GM15510 (cell line): ENCODE data around the gene ING4.

Experiments
- POLR2A ChIP-seq: IDR thresholded peaks from 3 replicates; pipeline ENCODE4 v1.6.1; 2011; ENCODE audit warnings: borderline replicate concordance; ENCODE audit not compliant: insufficient read length; ENCODE audit errors: extremely low read depth

The ING4 gene

GRCh38 chr12:6662906-6663742 lies at the start of gene ING4:
TSS of gene ING4 (minus strand) at chr12:6663119. CDS start at chr12:6663101, 18 bp downstream.
- TF ChIP-seq POLR2A = peak; percentile 49

DNA sequence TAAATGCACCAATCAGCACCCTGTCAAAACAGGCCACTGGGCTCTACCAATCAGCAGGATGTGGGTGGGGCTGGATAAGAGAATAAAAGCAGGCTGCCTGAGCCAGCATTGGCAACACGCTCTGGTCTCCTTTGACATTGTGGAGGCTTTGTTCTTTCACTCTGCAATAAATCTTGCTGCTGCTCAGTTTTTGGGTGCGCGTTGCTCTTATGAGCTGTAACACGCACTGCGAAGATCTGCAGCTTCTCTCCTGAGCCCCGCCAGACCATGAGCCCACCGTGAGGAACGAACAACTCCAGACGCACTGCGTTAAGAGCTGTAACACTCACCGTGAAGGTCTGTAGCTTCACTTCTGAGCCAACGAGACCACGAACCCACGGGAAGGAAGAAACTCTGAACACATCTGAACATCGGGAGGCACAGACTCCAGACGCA lies 46.1 kb upstream of the ING4 start:
- TF ChIP-seq POLR2A = no peak

- no peak for TF ChIP-seq POLR2A
Observed at GRCh38 chr12:6703631-6704030, 40.7 kb upstream of the ING4 start.

DNA sequence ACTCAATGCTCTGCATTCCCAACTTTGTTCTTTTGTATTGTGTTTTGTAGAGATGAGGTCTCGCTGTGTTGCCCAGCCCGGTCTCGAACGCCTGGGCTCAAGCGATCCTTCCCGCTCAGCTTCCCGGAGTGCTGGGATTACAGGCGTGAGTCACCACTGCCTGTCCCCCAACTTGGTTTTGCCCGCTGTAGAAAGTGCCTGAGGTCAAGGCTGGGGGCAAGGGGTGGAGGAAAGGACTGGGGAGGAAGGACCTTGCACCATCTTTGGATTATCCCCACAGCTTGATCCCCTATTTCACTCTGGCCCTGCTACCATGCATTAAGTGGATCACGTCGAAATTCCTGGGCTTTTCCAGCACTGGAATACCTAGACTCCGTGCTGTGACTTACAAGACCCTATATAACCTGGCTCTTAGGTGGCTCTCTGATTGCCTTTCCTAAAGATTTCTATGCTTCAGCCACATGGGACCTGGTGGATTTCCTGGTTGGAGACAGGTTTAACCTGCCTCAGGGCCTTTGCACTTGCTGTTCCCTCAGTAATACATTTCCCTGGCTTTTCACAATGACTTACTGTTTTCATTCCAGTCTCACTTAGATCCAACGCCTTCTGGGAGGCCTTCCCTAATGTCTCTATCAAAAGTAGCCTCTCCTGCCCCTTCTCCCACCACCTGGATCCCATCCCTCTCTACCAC lies 38.3 kb upstream of the ING4 start:
- TF ChIP-seq POLR2A = no peak

- no peak for TF ChIP-seq POLR2A
Observed at GRCh38 chr12:6700646-6701051, 37.7 kb upstream of the ING4 start, which contains the start of gene PIANP. TSS of gene PIANP (minus strand) at chr12:6700815. CDS start at chr12:6698061, 2,754 bp downstream.

DNA sequence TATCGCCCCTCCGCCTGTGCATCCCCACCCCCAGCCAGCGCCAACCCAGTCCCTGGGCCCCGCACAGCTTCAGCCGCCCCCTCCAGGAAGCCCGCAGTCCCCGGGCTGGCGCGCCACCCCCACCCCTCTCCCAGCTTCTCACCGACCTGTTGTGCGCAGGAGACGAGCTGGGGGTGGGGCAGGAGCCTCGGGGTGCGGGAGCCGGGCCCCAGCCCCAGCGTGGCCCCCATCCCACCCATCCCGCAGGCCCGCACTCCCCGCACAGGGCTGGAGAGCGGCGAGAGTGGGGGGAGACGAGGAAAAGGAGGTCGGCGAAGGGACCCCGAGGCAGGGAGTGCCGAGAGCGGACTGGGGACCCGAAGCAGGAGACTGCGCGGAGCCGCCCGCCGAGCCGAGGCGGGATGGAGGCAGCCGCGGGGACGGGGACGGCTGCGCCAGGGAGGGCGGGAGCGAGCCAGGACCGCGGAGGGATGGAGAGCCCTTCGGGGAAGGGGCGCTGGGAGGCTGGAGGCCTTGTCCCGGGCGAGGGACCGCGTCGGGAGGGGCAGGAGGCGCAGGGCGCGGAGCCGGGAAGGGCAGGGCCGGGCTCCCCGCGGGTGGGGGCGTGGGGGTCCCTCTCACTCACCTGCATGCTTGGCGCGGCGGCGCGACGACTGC lies 37.2 kb upstream of the ING4 start:
- no peak for TF ChIP-seq POLR2A

GRCh38 chr12:6699259-6699988 lies 36.5 kb upstream of the ING4 start:
- no peak for TF ChIP-seq POLR2A

DNA sequence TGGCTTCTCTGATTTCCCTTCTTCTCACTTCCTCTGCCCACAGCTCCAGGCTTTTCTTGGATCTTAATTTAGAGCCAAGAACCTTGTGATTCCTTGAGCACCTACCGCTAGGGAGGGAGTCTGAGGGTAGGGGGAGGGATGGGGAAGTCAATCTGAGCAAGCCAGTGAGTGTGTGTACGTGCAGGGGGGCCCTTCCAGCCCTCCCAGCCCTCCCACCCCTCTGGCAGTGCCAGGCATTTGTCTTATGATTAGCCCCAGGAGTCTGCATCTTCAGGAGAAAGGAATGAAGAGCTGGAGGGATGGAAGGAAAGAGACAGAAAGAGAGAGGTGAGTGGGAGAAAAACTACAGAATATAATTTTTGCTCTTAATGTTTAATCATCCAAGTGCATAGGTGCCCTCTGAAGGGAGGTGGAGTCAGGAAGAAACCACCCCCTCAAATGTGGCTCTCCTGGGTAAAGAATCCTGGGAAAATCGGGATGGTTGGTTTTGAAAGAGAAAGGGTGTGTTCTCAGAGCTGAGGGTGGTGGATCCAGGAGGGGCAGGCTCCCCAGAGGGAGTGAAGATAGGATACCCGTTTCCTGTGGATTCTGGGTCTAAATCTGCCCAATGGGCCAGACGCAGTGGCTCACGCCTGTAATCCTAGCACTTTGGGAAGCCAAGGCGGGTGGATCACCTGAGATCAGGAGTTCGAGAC lies 35.6 kb upstream of the ING4 start:
- no peak for TF ChIP-seq POLR2A

DNA sequence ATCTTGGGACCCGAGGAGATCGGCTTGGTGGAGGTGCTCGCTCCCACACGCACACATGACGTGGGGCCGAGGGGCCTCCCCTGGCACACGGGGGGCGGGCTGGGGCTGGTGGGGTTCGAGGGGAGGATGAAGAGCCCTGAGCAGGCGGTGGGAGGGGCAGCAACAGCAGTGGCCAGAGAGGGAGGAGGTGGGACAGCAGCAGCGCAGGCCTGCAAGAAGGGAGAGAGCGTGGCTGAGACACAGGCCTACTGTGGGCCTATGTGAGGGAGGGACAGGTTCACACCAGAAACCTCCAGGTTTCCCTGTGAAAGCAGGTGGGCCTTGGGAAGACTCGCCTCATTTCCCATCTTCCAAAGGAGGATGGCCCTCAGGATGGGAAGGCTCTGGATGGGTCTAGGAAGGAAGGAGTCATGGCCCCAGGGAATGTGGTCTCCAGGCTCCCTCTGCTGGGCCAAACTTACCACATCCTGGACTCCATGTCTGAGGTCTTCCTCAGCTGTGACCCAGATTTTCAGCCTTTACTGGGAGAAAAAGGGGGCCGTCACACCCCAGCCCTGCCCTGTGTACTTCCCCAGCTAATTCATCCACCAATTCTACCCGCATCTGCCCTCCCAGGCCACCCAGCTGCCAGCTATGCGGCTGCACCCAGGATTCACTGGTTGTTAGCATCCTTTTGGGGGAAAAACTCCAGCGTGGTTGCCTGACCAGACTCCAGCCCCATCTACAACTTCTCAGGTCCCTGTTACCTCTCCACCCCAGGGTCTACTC lies 34.8 kb upstream of the ING4 start:
- no peak for TF ChIP-seq POLR2A

- TF ChIP-seq POLR2A = no peak
Observed at GRCh38 chr12:6696690-6697583, 34.0 kb upstream of the ING4 start.

- TF ChIP-seq POLR2A = no peak
Observed at GRCh38 chr12:6695313-6696045, 32.6 kb upstream of the ING4 start.

DNA sequence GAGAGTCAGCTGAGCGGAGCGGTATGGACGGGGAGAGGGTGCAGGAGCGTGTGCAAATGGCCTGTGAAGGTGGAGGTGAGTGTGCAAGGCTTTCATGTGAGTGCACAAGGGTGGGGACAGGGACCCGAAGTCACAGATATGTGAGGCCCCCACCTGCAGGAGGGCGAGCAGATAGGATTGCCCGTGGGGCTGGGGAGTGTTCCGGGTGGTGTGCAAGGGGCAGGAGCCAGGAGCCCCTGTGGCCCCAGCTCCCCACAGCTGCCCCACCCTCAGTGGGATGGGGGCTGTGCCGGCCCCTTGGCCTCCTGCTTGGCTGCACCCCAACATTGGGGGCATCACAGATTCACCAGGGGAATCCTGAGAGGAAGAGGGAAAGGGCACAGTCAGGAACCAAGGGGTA lies 31.8 kb upstream of the ING4 start:
- TF ChIP-seq POLR2A = no peak
